ENCODE data around the gene STARD9.

- TF ChIP-seq, protein P1, sequence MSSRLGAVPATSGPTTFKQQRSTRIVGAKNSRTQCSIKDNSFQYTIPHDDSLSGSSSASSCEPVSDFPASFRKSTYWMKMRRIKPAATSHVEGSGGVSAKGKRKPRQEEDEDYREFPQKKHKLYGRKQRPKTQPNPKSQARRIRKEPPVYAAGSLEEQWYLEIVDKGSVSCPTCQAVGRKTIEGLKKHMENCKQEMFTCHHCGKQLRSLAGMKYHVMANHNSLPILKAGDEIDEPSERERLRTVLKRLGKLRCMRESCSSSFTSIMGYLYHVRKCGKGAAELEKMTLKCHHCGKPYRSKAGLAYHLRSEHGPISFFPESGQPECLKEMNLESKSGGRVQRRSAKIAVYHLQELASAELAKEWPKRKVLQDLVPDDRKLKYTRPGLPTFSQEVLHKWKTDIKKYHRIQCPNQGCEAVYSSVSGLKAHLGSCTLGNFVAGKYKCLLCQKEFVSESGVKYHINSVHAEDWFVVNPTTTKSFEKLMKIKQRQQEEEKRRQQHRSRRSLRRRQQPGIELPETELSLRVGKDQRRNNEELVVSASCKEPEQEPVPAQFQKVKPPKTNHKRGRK (tag; IDR thresholded peaks at IDR 0.05): no peak
- TF ChIP-seq ZNF766 (CRISPR knock-in tag; conservative IDR thresholded peaks at IDR 0.05) (no peak), USF1 (CRISPR knock-in tag; IDR thresholded peaks at IDR 0.05) (no peak), IRF1 (CRISPR knock-in tag; IDR thresholded peaks at IDR 0.05; ENCODE audit: borderline replicate concordance) (no peak), ZKSCAN8 (CRISPR knock-in tag; IDR thresholded peaks at IDR 0.05) (no peak), MCM7 (IDR thresholded peaks at IDR 0.05) (no peak), POLR2A (conservative IDR thresholded peaks at IDR 0.05) (no peak)
- TF ChIP-seq, protein P2, sequence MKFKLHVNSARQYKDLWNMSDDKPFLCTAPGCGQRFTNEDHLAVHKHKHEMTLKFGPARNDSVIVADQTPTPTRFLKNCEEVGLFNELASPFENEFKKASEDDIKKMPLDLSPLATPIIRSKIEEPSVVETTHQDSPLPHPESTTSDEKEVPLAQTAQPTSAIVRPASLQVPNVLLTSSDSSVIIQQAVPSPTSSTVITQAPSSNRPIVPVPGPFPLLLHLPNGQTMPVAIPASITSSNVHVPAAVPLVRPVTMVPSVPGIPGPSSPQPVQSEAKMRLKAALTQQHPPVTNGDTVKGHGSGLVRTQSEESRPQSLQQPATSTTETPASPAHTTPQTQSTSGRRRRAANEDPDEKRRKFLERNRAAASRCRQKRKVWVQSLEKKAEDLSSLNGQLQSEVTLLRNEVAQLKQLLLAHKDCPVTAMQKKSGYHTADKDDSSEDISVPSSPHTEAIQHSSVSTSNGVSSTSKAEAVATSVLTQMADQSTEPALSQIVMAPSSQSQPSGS (CRISPR knock-in tag; IDR thresholded peaks at IDR 0.05): no peak
- TF ChIP-seq, protein P3, sequence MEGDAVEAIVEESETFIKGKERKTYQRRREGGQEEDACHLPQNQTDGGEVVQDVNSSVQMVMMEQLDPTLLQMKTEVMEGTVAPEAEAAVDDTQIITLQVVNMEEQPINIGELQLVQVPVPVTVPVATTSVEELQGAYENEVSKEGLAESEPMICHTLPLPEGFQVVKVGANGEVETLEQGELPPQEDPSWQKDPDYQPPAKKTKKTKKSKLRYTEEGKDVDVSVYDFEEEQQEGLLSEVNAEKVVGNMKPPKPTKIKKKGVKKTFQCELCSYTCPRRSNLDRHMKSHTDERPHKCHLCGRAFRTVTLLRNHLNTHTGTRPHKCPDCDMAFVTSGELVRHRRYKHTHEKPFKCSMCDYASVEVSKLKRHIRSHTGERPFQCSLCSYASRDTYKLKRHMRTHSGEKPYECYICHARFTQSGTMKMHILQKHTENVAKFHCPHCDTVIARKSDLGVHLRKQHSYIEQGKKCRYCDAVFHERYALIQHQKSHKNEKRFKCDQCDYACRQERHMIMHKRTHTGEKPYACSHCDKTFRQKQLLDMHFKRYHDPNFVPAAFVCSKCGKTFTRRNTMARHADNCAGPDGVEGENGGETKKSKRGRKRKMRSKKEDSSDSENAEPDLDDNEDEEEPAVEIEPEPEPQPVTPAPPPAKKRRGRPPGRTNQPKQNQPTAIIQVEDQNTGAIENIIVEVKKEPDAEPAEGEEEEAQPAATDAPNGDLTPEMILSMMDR (IDR thresholded peaks at IDR 0.05 in 2 of 3, conservative IDR thresholded peaks at IDR 0.05 in 1 of 3; ENCODE audit: insufficient read depth in 2 of 3, low read depth in 1 of 3, low read length in 3 of 3): no peak
These were observed 185.4 kb downstream of the STARD9 start for GRCh38 chr15:42760759-42761158.
